ENCODE data around the gene PDAP1.

GRCh38 chr7:99365318-99366141, 42.9 kb downstream of the PDAP1 start:
- no peak for TF ChIP-seq EP300 (IDR thresholded peaks at IDR 0.05)
- peak in 3 of 4 experiments; percentile 24 to 47 (median 44) for TF ChIP-seq CTCF (IDR thresholded peaks at IDR 0.05)
- no peak for TF ChIP-seq POLR2AphosphoS5 (IDR thresholded peaks at IDR 0.05)
- TF ChIP-seq POLR2A (IDR thresholded peaks at IDR 0.05) = no peak

Data from sigmoid colon (tissue), 4 donors.